ENCODE measurements around the gene MARCHF10. TPM values are rescaled to one million over a fixed set of nuclear protein-coding genes. Genes with fewer than 3 reads are reported as not detected.

Gene MARCHF10
- polyA plus RNA-seq, 3 donors: 0.97 to 1.4 (median 1.1) TPM

DNA sequence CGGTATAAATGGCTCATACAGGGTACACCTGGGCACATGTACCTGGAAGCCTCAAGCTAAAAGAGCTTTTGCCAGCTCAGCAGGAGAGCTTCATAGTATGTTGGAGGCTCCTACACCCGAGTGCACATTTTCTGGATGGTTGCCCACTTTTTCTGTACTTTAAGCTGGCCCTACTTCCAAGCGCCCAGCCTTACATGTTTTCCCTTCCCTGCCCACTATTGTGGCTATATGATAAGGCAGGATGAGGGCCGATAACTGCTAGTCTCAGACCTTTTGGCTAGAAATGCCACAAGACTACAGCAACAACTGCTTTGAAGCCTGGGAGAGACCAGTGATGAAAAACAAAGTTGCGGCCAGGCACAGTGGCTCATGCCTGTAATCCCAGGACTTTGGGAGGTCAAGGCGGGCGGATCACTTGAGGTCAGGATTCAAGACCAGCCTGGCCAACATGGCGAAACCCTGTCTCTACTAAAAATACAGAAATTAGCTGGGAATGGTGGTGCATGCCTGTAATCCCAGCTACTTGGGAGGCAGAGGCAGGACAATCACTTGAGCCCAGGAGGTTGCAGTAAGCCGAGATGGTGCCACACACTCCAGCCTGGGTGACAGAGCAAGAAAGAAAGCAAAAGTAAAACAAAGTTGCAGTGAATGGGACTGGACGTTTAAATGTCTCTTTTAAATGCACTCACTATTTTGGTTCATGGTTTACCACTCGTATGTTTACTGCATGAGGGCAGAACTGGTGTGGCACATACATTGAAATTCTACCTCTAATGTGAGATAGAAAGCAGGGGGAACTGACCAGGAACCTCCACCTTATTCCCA lies 14.2 kb upstream of the MARCHF10 start:
- DNase-seq (ENCODE audit: low read depth in 3 of 3, low spot score in 2 of 3): no peak

GRCh38 chr17:62821189-62822079 lies 13.3 kb upstream of the MARCHF10 start:
- DNase-seq (ENCODE audit: low read depth in 3 of 3, low spot score in 2 of 3): no peak

DNA sequence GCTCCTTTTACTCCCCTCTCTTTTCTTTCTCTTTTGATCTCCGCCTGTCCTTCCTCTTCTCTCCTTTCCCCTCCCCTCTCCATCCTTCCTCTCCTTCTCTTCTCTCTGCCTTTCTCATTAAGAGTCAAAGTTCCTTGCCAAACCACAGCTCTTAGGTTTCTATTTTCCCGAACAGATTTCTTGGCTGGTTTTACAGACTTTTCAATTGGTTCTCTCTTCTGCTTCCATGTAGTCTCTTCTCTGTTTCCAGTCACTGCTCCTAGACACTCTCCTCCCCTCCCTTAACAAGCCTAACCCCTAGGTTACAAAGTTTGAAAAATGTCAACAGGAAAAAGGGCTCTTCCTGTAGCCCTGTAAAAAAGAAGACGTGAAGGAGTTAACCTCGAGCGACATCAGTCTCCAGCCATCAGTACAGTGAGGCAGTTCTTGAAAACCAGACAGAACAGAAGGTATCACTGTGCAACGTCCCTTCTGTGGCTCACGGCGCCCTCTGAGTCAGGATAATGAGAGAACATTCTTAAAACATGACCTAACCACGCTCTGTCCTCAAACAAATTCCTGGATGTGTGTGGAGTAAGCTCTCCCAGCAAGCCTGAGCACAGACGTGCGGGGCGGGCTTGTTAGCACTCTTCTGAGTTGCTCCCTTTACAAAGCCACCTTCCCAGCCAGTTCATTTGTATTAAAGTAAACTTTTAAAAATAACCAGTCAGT lies 11.6 kb upstream of the MARCHF10 start:
- DNase-seq (ENCODE audit: low read depth in 3 of 3, low spot score in 2 of 3): no peak

- DNase-seq (ENCODE audit: low read depth in 3 of 3, low spot score in 2 of 3): no peak
Observed at GRCh38 chr17:62818526-62818925, 10.4 kb upstream of the MARCHF10 start.

DNA sequence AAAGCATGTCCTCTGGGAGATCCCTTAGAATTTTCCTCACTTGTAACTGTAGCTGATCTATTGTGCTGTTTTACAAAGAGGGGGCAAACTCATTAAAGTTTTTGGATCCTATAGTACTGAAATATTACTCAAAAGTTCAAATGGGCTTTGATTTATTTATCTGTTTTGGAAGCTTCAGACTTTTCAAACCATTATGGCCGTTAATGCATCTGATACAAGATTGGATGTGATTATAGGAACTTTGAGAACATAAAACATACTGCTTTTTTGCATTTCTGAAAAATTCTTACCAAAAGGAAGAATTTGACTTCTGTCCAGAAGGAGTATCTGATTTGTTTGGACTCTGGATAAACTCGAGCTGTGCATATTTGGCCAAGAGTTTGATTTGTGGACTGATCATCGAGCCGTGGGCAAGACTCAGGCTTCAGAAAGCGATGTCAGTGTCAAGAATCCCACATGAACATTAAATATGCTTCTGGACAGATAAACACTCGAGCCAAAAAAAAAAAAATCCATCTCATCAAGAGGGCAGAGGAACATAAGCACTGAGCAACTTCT lies 8.2 kb upstream of the MARCHF10 start:
- DNase-seq (ENCODE audit: low read depth in 3 of 3, low spot score in 2 of 3): no peak

DNA sequence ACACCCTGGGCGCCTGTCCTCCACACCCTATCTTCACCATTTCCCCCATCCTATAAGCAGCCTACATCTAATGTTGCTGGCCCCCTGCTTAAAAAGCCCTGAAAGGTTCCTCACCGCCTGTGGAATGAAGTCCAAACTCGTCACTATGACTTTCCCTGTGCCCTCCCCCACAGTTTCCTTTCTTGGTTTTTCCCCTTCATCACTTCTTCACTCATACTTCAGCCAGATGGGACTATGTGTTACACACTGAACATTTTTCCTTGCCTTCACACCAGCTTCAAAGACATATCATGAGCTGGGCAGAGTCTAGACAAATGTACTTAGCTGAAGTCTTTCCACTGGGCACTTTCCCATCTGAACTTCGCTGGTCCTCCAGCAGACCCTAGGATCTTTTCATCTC lies 1.5 kb upstream of the MARCHF10 start:
- no peak for DNase-seq (ENCODE audit: low read depth in 3 of 3, low spot score in 2 of 3)

DNA sequence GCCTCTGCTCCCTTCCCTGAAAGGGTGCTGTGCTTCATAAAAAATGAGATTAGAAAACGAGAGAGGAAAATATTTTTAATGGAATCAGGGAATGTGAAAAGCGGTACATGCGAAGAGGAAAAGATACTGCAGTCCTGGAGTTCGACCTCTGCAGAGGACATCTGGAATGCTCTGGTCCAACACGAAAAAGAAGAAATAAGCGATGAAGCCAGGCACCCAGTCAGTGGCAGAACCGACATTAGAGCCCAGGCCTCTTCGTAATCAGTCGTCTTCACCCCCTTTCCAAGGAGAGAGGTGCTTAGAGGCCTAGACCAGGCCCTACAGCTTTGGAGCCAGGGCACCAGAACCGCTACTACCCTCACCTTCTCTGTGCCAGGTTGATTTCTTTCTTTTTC lies 459 bp upstream of the MARCHF10 start:
- DNase-seq (ENCODE audit: low read depth in 3 of 3, low spot score in 2 of 3): no peak

DNA sequence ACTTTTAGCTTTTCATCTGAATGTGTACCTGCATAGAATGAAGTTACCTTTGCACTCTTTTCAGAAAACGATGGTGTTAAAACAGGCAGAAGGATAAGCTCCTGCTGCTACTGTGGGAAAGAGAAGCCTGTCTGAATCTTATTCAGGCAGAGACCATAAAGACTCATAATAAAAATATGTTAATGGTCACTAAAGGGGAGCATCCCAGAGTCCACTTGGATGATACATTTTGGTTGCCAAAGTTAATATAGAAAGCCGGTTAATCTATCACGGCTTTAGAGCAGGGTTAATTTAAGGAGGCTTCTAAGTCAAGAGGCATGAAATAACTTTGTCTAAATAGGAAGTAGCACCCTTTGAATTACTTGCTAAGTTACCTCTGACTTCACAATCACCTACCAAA lies 2.9 kb downstream of the MARCHF10 start:
- DNase-seq (ENCODE audit: low read depth in 3 of 3, low spot score in 2 of 3): no peak

DNA sequence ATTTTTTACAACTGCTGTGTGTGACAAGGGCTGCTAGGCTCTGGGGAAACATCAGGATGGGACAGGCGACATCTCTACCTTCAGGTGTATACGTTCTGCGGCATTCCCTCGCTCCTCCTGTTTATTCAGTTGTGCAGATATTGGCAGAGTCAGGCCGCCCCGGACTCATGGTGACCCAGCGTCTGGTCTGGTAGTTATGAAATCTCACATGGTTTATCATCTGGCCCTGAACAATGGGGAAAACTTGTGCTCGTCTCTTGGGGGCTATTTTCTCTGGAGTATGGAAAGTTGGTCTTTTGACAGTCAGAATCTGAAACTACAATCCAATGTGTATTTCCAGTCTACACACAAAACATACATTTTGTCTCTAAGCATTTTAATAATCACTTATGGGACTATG lies 3.3 kb downstream of the MARCHF10 start:
- DNase-seq (ENCODE audit: low read depth in 3 of 3, low spot score in 2 of 3): no peak

GRCh38 chr17:62804025-62804424 lies 4.1 kb downstream of the MARCHF10 start:
- no peak for DNase-seq (ENCODE audit: low read depth in 3 of 3, low spot score in 2 of 3)

DNA sequence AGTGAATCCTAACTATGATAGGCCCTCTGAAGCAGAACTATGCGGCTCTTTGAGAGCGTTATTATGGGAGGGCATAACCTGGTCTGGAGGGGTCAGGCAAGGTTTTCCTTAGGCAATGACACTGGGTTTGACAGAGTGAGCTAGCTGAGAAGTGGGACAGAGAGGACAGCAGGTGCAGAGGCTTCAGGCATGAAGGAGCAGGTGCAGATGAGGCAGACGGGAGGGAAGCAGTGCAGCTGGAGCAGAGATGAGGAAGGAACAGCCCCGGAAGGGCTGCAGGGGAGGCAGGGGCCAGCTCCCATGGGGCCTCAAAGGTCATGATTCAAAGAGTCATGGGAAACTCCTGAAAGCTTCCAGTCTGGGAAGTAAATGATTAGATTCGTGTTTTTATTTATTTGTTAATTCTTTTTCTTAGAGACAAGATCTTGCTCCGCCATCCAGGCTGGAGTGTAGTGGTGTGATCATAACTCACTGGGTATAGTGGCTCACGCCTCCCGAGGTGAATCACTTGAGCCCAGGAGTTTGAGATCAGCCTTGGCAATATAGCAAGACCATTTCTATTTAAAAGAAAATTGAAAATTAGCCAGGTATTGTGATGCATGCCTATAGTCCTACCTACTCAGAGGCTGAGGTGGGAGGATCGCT lies 5.4 kb downstream of the MARCHF10 start:
- DNase-seq (ENCODE audit: low read depth in 3 of 3, low spot score in 2 of 3): no peak

GRCh38 chr17:62801553-62802114 lies 6.5 kb downstream of the MARCHF10 start:
- DNase-seq (ENCODE audit: low read depth in 3 of 3, low spot score in 2 of 3): no peak

DNA sequence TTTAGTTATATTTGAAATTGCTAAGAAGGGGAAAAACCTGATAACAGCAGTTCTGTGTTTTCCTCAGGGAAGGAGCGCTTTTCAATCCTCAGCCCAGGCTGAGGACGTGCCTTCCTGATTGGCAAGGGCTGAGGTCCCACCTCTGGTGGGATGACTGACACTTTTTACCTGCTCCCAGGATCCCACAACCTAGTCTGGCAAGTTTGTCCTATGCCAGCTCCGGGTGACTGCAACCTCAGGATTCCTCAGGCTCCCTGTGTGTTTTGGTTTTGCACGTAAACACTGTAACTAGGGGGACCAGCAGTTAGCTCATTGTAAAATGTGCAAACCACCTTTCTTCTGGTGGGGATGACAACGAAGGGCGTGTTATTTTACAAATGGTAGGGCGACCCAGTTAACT lies 7.5 kb downstream of the MARCHF10 start:
- no peak for DNase-seq (ENCODE audit: low read depth in 3 of 3, low spot score in 2 of 3)

- DNase-seq (ENCODE audit: low read depth in 3 of 3, low spot score in 2 of 3): no peak
Observed at GRCh38 chr17:62797959-62798358, 10.2 kb downstream of the MARCHF10 start.

- DNase-seq (ENCODE audit: low read depth in 3 of 3, low spot score in 2 of 3): no peak
Observed at GRCh38 chr17:62796291-62796690, 11.8 kb downstream of the MARCHF10 start.

DNA sequence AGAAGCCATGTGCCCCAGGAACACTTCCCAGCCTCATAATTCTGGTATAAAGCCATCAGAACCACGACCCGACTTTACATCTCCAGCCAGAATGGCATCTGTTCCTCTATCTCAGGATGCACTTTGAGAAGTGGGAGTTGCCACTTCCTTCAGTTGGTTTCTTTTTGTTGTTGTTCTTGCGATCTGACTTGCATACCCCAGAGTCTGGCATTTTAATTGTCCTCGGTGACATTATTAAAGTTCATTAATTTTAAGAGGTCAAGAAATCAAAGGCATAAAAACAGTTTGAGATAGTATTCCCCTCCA lies 13.5 kb downstream of the MARCHF10 start:
- no peak for DNase-seq (ENCODE audit: low read depth in 3 of 3, low spot score in 2 of 3)

DNA sequence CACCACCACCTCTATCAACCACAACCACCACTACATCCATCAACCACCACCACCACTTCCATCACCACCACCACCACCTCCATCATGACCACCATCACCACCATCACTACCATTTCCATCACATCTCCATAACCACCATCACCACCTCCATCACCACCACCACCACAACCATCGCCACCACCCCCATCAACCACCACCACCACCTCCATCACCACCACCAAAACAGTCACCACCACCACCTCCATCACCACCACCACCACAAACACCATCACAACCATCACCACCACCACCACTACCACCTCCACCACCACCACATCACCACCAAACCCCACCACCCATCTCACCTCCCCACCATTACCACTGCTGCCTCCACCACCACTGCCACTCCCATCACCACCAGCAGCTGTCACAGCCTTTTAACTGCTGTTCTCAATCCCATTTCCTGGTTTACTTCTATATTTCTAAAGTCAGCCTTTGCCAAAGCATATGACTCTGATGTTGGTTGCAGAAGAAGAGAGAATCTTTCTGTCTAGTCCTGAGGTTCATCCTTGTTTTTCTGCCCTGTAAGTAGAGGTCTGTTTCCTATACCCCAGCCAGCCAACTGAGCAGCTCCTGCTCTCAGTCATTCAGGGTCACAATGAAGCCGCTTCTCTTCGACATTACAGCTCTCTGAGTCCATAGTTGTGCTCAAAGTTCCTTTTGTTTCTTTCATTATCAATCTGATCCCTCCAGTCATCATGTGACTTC lies 14.0 kb downstream of the MARCHF10 start:
- no peak for DNase-seq (ENCODE audit: low read depth in 3 of 3, low spot score in 2 of 3)

- DNase-seq (ENCODE audit: low read depth in 3 of 3, low spot score in 2 of 3): no peak
Observed at GRCh38 chr17:62792447-62792800, 15.7 kb downstream of the MARCHF10 start.

DNA sequence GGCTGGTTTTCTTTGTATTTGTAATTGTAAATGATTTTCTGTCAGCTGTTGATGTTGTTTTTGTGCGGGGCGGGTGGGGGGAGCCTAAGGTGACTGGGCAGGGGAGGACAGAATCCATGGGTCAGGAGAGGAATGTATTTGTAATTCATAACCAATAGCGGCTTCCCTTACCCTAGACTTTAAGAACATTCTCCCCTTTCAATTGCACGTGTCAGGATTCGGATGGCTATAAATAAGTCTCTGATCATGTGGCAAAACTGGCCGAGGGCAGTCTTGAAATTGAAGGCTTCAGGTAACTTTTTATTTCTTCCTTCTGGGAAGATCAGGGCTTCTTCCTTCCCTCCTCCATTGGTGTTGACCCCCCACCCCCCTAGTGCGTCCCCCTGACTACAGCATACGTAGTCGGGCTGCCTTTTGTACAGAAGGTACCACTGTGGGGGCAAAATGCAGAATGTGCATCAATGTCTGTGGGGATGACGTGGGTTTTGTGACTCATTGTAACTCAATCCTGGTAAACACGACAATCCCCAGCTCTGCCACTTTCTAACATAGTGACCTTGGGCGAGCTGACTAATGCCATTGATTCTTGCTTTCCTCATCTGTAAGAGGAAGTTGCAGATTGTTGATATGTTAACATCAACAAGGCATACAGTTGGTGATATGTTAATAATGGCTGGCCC lies 16.2 kb downstream of the MARCHF10 start:
- DNase-seq (ENCODE audit: low read depth in 3 of 3, low spot score in 2 of 3): no peak
